ENCODE results near the gene SF3A2.

Gene SF3A2

DNA sequence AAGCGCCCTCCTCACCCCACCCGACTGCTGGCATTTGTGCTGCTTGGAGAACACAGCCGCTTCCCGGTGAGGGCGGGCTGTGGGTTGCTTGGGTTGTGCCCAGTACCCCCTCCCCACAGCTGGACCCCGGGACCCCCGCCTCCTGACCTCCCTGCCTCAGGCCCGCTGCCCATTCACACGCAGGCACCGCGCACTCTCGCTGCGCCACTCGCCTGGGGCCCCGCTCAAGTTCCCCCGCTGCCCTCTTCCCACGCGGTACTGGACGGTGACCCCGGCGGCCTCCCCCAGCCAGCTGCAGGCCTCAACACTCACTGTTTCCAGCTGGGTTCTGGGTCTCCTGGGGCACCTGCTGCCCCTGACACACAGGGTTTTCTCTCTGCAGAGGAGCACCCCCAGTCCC lies 16.9 kb upstream of the SF3A2 start:
- CTCF ChIA-PET, result no interaction called here

DNA sequence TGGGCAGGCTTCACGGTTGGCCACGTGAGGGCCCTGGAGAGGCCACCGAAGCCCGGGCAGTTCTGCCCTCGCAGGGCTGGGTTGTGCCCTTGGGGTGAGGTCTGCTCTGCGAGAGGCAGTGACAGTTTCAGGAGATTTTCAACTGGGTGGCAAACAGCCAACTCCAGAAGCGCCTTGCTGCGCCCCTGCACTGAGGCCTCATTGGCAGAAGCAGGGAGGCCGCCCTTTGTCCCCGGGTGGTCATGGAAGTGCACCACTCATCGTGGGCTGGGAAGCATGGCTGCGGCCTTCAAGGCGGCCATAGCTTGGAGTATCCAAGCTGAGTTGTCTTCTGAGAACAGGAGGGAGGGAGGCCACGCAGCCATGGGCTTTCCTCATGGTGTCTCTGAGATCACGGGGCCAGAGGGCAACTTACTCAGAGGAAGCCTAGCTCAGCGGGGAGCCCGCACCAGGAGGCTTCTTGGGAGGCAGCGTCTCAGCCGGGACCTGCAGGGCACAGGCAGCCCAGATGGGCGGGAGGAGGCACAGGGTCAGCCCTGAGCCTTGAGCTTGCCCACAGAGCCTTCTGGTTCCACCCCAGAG lies 15.3 kb upstream of the SF3A2 start:
- TF ChIP-seq ZNF600 (tag by site-specific recombination; IDR thresholded peaks at IDR 0.05), result 0 out of 2 replicates have a peak, but pooled peaks have one; percentile 33
- TF ChIP-seq ZIC2 (tag by site-specific recombination; IDR thresholded peaks at IDR 0.05), result peak; percentile 86
- no peak for TF ChIP-seq ZBTB20 (tag by site-specific recombination; IDR thresholded peaks at IDR 0.05)
- TF ChIP-seq ZNF585B (tag by site-specific recombination; IDR thresholded peaks at IDR 0.05), result no peak
- TF ChIP-seq ZNF747 (tag by site-specific recombination; IDR thresholded peaks at IDR 0.05), result no peak
- no peak for TF ChIP-seq ZNF768 (tag by site-specific recombination; IDR thresholded peaks at IDR 0.05)
- TF ChIP-seq KLF8 (tag by site-specific recombination; IDR thresholded peaks at IDR 0.05), result no peak
- TF ChIP-seq, protein P1, sequence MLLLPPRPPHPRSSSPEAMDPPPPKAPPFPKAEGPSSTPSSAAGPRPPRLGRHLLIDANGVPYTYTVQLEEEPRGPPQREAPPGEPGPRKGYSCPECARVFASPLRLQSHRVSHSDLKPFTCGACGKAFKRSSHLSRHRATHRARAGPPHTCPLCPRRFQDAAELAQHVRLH (tag by site-specific recombination; IDR thresholded peaks at IDR 0.05), result no peak
- no peak for TF ChIP-seq ZNF23 (tag by site-specific recombination; IDR thresholded peaks at IDR 0.05; ENCODE audit: borderline replicate concordance)
- TF ChIP-seq ZNF707 (tag by site-specific recombination; IDR thresholded peaks at IDR 0.05), result no peak
- peak; percentile 93 for TF ChIP-seq GLIS1 (tag by site-specific recombination; IDR thresholded peaks at IDR 0.05)
- no peak for TF ChIP-seq ZNF76 (tag by site-specific recombination; IDR thresholded peaks at IDR 0.05; ENCODE audit: borderline replicate concordance, low read depth)
- TF ChIP-seq TCF7L2 (IDR thresholded peaks at IDR 0.05; ENCODE audit: borderline replicate concordance, low read depth, low read length), result no peak
- TF ChIP-seq BCL11B (tag by site-specific recombination; IDR thresholded peaks at IDR 0.05; ENCODE audit: low read depth), result no peak
- TF ChIP-seq ZBTB8A (tag by site-specific recombination; IDR thresholded peaks at IDR 0.05), result 0 out of 2 replicates have a peak, but pooled peaks have one; percentile 46
- TF ChIP-seq ZNF549 (tag by site-specific recombination; IDR thresholded peaks at IDR 0.05), result no peak
- no peak for TF ChIP-seq REPIN1 (tag by site-specific recombination; IDR thresholded peaks at IDR 0.05; ENCODE audit: low read depth)
- TF ChIP-seq, protein P2, sequence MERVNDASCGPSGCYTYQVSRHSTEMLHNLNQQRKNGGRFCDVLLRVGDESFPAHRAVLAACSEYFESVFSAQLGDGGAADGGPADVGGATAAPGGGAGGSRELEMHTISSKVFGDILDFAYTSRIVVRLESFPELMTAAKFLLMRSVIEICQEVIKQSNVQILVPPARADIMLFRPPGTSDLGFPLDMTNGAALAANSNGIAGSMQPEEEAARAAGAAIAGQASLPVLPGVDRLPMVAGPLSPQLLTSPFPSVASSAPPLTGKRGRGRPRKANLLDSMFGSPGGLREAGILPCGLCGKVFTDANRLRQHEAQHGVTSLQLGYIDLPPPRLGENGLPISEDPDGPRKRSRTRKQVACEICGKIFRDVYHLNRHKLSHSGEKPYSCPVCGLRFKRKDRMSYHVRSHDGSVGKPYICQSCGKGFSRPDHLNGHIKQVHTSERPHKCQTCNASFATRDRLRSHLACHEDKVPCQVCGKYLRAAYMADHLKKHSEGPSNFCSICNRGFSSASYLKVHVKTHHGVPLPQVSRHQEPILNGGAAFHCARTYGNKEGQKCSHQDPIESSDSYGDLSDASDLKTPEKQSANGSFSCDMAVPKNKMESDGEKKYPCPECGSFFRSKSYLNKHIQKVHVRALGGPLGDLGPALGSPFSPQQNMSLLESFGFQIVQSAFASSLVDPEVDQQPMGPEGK (tag by site-specific recombination; IDR thresholded peaks at IDR 0.05), result peak; percentile 22; the same call in 1 of the 2 replicates
- TF ChIP-seq ZNF621 (tag by site-specific recombination; IDR thresholded peaks at IDR 0.05), result no peak
- no peak overlapping the region for H3K27ac ChIP-seq (ENCODE audit: extremely low read depth, low read depth, low read length)
- no peaks in the 10 kb centered on the region for H3K9me3 ChIP-seq (ENCODE audit: control insufficient read depth, insufficient read depth, low read depth, low read length)
- no peak overlapping the region for H3K4me3 ChIP-seq (ENCODE audit: low read depth, low read length)
- CTCF ChIA-PET, result interaction anchor here (0.7 to 2.4 kb wide), 2 partner anchors 66 to 195 kb away, joined by 3 to 13 read pairs; no protein-coding TSS in a partner anchor
- POLR2A ChIA-PET, result interaction anchor here (0.5 kb wide), 1 partner anchor 548 kb away, joined by 3 read pairs; no protein-coding TSS in a partner anchor
- H3K4me1 ChIP-seq (ENCODE audit: control insufficient read depth, insufficient read depth, low read length), result no peaks in the 10 kb centered on the region
- H3K36me3 ChIP-seq (ENCODE audit: control insufficient read depth in 2 of 2, insufficient read depth in 1 of 2, low read length in 2 of 2), result peaks cover 4 to 67% of the 10 kb centered on the region in 2 experiments; a peak in 2 of 3 replicates

More for the DNA sequence above, 16.9 kb upstream of the SF3A2 start:
- no peak for TF ChIP-seq ZBTB21 (tag by site-specific recombination; IDR thresholded peaks at IDR 0.05)
- TF ChIP-seq ZNF433 (tag by site-specific recombination; IDR thresholded peaks at IDR 0.05; ENCODE audit: low read depth), result no peak
- TF ChIP-seq, protein P3, sequence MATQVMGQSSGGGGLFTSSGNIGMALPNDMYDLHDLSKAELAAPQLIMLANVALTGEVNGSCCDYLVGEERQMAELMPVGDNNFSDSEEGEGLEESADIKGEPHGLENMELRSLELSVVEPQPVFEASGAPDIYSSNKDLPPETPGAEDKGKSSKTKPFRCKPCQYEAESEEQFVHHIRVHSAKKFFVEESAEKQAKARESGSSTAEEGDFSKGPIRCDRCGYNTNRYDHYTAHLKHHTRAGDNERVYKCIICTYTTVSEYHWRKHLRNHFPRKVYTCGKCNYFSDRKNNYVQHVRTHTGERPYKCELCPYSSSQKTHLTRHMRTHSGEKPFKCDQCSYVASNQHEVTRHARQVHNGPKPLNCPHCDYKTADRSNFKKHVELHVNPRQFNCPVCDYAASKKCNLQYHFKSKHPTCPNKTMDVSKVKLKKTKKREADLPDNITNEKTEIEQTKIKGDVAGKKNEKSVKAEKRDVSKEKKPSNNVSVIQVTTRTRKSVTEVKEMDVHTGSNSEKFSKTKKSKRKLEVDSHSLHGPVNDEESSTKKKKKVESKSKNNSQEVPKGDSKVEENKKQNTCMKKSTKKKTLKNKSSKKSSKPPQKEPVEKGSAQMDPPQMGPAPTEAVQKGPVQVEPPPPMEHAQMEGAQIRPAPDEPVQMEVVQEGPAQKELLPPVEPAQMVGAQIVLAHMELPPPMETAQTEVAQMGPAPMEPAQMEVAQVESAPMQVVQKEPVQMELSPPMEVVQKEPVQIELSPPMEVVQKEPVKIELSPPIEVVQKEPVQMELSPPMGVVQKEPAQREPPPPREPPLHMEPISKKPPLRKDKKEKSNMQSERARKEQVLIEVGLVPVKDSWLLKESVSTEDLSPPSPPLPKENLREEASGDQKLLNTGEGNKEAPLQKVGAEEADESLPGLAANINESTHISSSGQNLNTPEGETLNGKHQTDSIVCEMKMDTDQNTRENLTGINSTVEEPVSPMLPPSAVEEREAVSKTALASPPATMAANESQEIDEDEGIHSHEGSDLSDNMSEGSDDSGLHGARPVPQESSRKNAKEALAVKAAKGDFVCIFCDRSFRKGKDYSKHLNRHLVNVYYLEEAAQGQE (tag by site-specific recombination; IDR thresholded peaks at IDR 0.05), result no peak
- TF ChIP-seq SP2 (tag by site-specific recombination; IDR thresholded peaks at IDR 0.05), result no peak
- no peak for TF ChIP-seq ZNF341 (tag by site-specific recombination; IDR thresholded peaks at IDR 0.05; ENCODE audit: low read depth)
- no peak for TF ChIP-seq ZNF133 (tag by site-specific recombination; IDR thresholded peaks at IDR 0.05)
- Histone ChIP-seq H3K9me3 (ENCODE audit: control insufficient read depth, insufficient read depth, low read depth, low read length) (no peaks in the 10 kb centered on the region), H3K4me1 (ENCODE audit: control insufficient read depth, insufficient read depth, low read length) (no peaks in the 10 kb centered on the region), H3K4me3 (ENCODE audit: low read depth, low read length) (no peak overlapping the region), H3K27ac (ENCODE audit: extremely low read depth, low read depth, low read length) (no peak overlapping the region), H3K36me3 (ENCODE audit: control insufficient read depth in 2 of 2, insufficient read depth in 1 of 2, low read length in 2 of 2) (peaks cover 4 to 67% of the 10 kb centered on the region in 2 experiments; a peak in 2 of 3 replicates)
- POLR2A ChIA-PET, result no interaction called here
